GM21737 (cell line): ENCODE measurements around the gene KIF1A.
"Not testable (repeated sequence)": the region's sequence is repeated elsewhere in the genome, so short reads cannot be mapped to it uniquely, and the experiment has no call there.

Source experiments
- ATAC-seq: cut with Tn5 transposase; IDR thresholded peaks from one replicate; pipeline ENCODE4 v1.9.1; 2021; ENCODE audit warnings: mild to moderate bottlenecking, moderate library complexity; ENCODE audit not compliant: unreplicated experiment

Gene KIF1A

DNA sequence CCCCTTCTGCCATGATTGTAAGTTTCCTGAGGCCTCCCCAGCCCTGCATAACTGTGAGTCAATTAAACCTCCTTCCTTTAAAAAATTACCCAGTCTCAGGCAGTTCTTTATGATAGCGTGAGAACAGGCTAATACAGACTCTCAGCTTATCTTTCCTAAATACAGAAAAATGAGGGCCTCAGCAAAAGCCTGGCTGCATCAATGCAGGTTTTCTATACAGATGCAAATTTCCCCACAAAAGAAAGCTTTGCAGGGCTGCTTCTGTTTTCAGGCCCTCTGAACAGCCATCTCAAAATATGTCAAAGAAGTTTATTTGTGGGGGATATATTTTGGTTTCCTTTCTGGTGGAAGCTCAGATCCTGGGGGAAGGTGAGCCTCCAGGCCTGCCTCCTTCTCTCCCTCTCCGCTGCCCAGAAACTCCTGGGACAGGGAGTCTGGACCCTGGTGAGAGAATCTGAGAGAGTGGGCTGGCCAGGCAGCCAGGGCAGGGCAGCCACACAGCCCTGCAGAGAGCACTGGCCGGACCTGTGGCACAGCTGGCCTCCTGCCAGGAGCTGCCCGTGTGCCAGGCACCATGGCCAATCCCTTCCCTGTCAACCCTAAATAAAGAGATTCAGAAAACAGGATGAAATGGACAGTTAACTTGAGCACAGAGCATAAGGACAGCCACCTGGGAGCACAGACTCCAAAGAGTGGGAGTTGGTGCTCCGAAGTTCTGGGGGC, 27.0 kb upstream of the KIF1A start:
- no peak for ATAC-seq

DNA sequence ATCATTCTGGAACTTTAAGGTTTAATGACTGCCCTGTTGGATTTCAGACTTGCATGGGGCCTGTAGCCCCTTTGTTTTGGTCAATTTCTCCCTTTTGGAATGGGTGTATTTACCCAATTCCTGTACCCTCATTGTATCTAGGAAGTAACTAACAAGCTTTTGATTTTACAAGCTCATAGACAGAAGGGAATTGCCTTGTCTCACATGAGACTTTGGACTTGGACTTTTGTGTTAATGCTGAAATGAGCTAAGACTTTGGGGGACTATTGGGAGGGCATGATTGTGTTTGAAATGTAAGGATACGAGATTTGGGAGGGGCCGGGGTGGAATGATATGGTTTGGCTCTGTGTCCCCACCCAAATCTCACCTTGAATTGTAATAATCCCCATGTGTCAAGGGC, 26.3 kb upstream of the KIF1A start:
- not testable (repeated sequence) for ATAC-seq

DNA sequence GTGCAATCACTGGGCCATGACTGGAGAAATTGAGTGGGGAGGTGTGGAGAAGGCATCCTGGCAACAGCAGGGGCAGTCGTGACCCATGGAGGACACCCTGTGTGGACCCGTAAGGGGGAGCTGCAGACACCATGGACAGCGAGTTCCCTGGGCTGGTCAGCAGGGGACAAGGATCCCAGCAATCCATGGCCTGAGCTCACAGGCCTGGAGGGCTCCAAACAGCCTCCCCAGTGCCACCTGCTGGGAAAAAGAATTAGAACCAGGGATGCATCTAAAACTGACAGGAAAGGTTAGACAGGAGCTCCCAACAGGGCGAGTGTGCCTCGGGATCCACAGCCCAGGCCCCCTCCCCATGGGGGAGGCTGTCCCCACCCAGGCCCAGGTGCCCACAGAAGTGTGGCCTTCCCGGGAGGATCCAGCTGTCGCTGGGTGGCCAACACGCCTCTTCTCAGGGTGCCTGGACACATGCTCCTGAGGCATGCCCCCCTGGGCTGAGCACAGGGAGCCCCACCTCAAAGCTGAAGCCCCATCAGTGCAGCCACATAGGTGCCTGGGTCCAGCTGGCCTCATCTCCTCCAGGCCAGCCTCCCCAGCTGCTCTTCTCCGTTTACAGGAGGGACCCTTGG, 20.5 kb upstream of the KIF1A start:
- ATAC-seq = no peak

DNA sequence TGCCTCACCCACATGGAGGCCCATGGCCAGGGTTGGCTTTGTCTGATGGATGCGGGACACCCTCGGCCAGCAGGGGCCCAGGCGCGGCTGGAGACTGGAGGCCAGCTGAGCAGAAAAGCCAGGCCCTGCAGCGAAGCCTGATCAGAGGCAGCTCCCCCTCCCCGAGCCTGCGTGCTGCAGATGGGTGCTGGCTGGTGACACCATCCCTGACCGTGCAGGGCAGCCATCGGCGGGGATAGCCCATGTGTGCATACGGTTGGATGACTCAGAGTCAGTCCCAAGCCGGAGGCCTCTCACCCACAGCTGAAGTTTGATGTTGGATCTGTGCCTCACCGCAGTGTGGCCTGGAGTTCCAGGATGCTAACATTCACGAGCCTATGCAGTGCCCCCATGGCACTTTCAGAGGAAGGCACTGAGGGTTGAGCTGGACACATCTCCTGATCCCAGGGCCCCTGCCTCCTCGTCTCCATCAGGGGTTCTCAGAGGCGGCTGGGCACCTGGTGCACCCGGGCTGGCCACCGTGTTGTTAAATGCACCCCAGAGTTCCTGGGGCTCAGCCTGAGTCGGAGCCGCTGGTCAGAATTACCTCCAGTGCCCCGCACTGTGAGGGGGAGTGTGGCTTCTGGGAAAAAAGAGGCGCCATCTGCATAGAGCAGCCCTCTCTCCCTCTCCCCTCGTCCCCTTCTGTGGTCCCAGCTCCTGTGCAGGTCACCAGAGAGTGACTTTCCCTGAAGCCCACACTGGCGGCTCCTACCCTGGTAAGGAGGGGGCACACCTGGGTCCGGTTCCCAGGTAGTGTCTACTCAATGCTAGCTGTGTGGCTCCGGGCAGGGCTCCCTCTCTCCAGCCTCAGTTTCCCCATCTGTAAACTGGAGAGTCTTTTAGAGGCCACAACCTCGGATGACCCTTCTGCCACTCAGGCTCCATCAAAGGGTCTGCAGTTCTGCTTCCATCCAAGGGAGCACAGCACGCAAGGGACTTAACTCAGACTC, 19.4 kb upstream of the KIF1A start:
- no peak for ATAC-seq

DNA sequence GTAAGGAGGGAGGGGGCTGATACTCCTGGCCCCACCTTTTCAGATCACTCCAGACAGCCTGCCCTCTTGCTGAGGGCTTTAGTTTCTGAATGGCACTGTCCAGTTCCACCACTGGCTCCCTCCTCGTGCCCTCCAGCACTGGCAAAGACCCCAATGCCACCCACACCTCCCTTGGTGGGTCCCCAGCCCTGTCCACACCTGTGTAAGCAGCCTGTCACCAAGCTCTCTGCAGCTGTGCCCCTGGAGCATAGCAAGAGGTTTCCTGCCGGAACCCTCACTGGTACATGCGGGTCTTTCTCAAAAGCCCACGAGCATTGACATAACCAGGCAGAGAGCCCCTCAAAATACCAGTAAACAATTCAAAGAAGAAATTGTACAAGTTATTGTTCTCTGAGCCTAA, 17.6 kb upstream of the KIF1A start:
- no peak for ATAC-seq

DNA sequence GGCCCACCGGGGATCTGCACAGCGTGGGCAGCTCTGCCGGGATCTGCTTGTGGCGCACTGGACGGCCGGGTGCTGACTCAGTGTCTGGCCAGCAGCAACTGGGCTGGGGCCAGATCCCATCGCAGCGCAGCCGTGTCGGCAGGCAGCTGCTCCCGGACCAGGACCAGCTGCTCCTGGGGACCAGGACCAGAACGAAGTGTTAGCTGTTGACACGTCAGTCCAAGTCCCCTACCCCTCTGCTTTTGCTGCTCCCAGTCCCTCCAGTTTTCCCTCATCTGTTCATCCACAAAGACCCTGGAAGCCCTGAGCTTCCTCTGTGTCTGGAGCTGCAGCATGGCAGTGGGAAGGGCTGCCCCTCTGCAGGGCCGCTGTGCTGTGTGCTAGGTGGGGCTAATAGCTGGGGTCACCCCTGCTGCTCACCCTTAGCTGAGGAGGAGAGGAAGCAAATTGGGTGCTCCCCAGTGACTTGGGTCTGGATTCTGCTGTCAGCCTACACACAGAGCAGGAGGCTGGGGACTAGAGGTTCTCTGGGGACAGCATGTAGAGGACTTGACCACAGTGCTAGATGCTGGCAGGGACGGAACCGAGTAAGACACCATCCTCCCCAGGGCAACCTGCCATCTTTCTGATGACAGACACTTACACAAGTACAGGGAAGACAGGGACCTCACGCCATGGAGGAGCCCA, 16.9 kb upstream of the KIF1A start:
- ATAC-seq = no peak

DNA sequence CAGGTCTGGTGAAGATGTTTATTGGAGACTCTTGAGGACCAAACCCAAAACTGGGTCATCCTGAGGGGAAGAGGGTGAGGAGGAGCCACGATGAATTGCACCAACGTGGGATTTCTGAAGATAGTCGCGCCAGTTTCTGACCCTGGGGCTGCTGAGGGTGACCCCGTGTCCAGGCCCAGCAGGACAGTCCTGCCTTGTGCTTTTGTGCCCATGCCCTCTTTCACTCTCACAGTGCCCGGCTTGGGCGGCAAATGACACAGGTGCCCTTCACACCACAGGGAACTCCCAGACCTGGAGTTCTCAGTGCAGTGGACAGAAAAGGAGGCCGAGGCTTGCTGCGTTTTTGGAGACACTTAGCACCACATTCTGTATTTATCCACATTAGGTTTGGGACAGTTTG, 15.5 kb upstream of the KIF1A start:
- no peak for ATAC-seq

DNA sequence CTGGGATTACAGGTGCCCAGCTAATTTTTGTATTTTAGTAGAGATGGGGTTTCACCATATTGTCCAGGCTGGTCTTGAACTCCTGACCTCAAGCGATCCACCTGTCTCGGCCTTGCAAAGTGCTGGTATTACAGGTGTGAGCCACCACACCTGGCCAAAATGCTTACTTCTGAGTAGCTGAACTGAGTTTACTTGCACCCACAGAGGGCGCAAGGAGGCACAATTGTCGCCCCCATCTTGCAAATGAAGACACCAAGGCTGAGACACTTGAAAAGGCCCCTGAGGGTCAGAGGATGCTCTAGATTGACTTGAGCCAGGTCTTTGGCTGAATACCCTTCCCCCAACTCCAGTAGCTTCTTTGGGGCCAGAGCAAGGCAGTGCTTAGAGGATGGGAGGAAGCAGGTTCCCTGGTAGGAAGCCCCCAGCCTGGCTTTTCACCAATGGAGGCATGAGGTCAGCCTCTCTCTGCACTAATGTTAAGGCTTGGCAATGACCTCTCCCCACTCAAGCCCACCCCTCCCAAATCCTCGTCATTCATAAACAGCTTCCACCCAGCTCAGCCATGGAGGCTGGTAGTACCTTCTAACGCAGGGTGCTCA, 14.5 kb upstream of the KIF1A start:
- no peak for ATAC-seq

DNA sequence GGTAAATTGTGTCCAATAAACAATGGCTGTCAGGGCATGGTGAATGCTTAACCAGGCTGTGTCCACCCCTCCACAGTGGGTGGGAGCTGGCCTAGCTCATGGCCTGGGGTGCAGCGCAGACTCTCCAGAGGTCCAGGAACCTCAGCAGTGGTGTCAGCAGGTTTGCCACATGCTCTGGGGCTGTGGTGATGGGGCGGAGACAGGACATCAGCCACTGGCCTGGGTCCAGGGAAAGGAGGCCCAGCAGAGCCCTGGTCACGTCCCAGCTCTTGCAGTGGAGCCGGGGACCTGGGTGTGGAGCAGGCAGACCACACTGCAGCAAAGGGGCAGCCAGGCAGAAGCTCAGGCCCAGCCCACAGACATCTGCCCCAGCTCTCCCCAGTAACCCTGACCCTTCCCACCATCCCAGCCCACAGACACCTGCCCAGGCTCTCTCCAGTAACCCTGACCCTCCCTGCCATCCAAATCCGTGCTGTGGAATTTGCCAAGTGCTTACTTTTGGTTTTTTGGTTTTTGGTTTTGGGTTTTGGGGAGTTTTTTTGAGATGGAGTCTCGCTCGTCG, 13.8 kb upstream of the KIF1A start:
- no peak for ATAC-seq

DNA sequence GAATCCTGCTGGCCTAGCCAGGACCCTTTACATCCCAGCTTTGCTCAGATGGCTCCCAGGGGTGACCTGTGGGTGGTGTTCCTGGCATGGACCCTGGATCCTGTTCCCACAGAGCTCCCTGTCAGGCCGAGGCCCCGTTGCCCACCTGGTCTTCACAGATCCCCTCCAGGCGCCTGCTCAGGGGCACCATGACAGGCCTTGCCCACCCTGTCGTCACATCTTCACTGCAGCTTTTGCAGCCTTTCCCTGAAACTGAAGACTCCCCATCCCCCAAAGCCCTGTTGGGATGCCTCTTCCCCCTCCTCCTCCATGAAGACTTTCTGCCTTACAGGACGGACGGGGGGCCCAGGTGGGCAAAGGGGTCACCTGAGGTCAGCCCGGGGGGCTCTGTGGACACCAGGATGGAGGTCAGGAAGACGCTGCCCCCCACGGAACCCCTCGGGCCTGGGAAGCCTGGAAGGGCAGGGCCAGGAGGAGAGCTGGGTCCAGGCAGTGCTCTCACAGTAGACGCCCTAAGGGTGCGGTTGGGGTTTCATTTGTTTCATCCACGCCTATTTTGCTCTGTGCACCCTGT, 13.0 kb upstream of the KIF1A start:
- ATAC-seq = no peak

DNA sequence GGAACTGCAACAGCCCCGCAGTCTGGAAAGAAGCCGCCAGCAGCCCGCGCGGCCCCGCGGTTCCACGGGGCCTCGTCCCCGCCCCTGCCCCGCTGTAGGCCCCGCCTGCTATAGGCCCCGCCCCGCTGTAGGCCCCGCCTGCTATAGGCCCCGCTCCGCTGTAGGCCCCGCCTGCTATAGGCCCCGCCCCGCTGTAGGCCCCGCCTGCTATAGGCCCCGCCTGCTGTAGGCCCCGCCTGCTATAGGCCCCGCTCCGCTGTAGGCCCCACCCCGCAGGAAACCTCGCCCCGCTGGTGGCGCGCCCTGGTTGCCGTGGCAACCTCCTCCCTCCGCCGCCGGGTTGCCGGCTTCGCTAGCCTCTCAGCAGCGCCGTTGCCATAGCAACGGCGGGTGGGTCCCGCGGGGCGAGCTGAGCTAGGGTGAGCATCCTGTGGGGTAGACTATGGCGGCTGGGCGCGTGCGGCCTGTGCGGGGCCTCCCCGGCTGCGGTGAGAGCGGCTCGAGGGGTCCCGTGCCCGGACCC, 12.2 kb upstream of the KIF1A start:
- peak; percentile 82 for ATAC-seq

DNA sequence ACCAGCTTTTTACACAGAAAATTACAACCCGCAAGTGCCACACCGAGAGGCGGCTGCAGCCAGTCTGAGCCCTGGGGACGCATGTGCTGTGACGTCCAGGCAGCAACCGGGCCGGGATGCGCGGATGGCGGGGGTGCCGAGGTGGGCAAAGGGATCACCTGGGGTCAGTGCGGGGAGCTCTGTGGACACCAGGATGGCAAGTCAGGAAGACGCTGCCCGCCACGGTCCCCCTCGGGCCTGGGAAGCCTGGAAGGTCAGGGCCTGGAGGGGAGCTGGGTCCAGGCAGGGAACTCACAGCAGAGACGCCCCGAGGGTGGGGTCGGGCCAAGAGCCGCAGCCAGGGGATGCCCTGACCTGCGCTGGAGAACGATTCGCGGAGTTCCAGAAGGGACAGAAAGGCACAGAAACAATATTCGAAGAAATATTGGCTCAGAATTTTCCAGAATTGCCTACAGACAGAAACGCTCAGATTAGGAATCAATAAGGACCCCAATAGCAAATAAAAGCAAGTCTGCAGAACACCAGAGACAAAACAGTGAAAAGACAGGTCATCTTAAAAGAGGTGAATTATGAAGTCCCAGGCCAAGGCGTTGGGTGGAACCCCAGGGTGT, 11.7 kb upstream of the KIF1A start:
- no peak for ATAC-seq

DNA sequence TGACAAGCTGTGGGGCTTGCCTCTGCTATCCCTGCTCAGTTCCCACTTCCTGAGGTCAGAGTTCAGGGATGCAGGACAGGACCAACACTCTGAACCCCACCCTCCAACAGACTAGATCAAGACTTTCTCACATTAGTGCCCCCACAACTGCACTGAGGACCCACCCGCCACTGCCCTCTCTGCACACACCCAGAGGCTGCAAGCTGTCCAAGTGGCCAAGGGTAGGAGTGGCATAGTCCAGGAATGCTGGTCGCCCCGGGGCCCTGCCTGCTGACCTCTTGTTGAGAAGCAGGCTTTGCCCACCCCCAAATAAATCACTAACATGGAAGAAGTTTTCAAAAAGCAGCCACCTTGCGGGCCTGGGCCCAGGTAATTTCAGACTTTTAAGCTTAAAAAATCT, 5.5 kb upstream of the KIF1A start:
- no peak for ATAC-seq

DNA sequence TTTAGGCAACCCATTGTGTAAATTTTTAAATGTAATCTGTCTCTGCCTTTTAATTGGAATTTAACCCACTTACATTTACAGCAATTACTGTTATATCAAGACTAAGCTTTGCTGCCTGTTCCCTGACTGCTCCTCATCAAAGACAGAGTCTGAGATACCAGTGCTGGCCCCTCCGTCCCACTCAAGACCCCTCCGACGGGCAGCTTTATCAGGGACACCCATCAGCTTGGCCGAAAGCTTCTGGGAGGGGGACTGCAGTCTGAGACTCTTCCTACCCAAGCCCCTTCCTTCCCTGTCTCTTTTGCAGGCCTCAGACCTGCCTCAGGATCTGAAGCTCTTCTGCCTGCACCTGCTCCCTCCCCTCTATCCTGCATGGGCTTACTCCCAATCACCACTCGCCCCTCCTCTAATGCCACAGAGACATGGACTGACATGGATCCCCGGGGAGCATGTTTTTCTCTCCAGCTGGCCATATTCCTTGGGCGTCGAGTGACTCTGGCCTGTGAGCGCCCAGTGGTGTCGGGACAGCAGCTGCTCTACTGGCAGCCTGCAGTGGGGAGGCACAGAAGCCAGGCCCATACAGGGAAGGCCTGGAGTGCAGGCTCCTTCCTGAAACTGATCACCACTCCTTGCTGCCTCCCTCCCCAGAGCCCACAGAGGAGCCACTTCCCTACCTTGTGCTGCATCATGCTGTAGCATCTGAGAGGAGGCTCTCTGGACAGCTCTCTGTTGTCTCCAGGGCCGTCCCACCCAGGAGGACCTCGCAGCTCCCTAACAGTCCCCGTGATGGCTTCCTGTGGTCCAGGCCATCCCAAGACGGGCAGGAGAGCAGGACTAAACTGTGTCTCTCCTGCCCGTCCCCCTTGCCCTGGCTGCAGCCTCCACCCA, 3.7 kb upstream of the KIF1A start:
- ATAC-seq = no peak

DNA sequence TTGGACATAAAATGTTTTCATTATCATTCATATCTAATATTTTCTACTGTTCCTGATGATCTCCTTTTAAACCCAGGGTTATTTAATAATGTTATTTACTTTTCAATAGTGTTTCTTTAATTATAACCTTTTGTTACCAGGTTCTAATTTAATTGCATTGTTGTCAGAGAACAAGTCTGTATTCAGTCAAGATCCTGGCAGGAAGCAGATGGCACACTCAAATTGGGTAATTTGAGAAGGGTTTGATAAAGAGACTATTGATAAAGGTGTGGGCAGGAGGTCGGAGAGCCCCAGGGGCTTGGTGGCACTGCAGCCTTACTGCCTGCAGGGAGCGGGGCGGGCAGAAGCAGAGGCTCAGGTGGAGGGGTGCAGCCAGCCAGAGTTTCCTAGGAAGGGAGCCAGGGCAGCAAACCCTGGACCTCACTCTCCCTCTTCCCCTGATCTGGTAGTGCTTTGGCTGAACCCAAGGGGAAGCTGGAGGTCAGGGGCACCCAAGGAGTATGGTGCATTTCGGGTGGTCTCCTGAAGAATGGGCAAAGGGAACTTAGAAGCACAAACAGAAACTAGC, 2.3 kb upstream of the KIF1A start:
- ATAC-seq = no peak

DNA sequence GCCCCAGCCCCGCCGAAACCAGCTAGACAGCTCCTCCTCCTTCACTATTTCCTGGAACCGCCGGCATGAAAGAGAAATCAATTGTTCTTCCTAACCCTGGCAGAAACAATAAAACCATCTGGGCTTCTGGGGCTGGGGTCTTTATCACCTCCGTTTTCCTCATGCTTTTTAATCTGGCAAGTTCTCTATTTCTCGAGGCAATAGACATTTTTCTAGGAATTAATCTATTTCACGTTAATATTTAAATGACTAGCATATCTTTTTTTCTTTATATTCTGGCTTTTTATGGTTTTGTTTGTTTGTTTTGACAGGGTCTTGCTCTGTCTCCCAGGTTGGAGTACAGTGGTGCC, 1.4 kb upstream of the KIF1A start:
- ATAC-seq = no peak

DNA sequence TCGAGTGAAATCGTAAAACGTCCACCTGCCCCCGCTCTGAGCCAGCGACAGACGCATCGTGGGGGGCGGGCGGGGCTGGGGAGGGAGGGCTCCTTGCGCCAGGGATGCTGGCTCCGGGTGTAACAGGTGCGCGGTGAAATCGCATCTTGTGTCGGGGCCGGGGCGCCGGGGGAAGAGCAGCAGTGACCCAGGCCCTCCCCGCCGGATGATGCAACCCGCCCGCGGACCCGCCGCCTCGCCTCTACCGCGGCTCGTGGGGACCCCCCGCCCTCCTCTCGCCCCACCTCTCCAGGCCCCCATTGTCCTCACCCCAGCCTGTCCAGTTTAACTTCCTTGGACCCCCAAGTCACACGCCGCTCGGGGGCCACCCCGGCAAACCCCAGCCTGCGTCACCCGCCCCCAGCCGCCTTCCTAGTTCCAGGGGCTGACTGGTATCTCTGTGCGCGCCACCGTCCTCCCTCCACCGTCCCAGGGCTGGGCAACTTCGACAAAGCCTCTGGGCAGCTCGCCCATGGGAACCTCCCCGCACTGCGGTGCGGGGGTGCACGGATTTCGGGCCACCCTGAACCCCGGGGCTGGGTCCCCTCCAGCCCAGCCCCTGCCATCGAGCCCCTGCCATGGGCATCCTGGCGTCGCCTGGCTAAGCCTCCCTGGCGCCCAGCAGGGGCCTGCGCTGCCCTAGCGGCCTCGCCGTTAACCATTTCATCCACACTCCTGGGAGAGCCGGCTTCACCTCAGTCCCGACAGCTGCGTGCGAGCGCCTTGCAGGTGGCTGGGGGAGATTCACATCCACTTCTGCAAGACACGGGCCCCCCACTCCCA, 799 bp upstream of the KIF1A start:
- no peak for ATAC-seq
